Heart right ventricle (tissue), 16 donors: ENCODE results near the gene PPP4R3B. TPM values are rescaled to one million over a fixed set of nuclear protein-coding genes. Genes with fewer than 3 reads are reported as not detected.

Source experiments
- ATAC-seq, 8 donors: fragments of 200-7000 bp; cut with Tn5 transposase; one replicate each; pipeline ENCODE4 v1.9.1; 2020; ENCODE audit warnings: mild to moderate bottlenecking in 8 of 8, moderate library complexity in 8 of 8, moderate number of reproducible peaks in 1 of 8
- DNase-seq, 2 donors: peaks; one replicate each; pipeline ENCODE4 v3.0.0-alpha.2; 2020
- H3K27ac ChIP-seq, 10 donors: fragments of 200-600 bp; sonication (generic) in 2 of 10; one replicate each; pipeline versions ENCODE4 v1.5.0 to v1.8.0; 2020 to 2022; ENCODE audit warnings: mild to moderate bottlenecking in 3 of 10
- H3K27me3 ChIP-seq, 7 donors: fragments of 200-600 bp; one replicate each; pipeline ENCODE4 v1.8.0; 2021 to 2022; ENCODE audit warnings: mild to moderate bottlenecking in 2 of 7
- H3K36me3 ChIP-seq, 9 donors: fragments of 200-600 bp; sonication (generic) in 1 of 9; one replicate each; pipeline versions ENCODE4 v1.5.0 to v1.8.0; 2020 to 2022; ENCODE audit warnings: mild to moderate bottlenecking in 2 of 9
- H3K4me1 ChIP-seq, 9 donors: fragments of 200-600 bp; sonication (generic) in 1 of 9; one replicate each; pipeline versions ENCODE4 v1.5.0 to v1.8.0; 2020 to 2022; ENCODE audit warnings: mild to moderate bottlenecking in 4 of 9
- H3K4me3 ChIP-seq, 10 donors: fragments of 200-600 bp; sonication (generic) in 2 of 10; one replicate each; pipeline versions ENCODE4 v1.5.0 to v1.8.0; 2020 to 2022; ENCODE audit warnings: mild to moderate bottlenecking in 7 of 10, moderate library complexity in 2 of 10
- H3K9me3 ChIP-seq, 11 donors: fragments of 200-600 bp in 10 of 11; sonication (generic) in 2 of 11; one replicate each; pipeline versions ENCODE4 v1.5.0 to v1.8.0; 2013 to 2022; ENCODE audit warnings: mild to moderate bottlenecking in 2 of 11, control low read depth in 1 of 11, moderate library complexity in 1 of 11
- CTCF ChIP-seq, 9 donors: fragments of 200-600 bp; sonication (generic) in 2 of 9; IDR thresholded peaks; one replicate each; pipeline versions ENCODE4 v1.5.0 to v1.8.0; 2021 to 2022; ENCODE audit warnings: antibody characterized with exemption in 9 of 9, mild to moderate bottlenecking in 5 of 9, moderate library complexity in 1 of 9
- WGBS, 2 donors: extraction: QIAGEN DNeasy Blood & Tissue Kit; methylation state at CpG; one replicate each; pipeline ENCODE4 v1.1.7; 2013; ENCODE audit warnings: inconsistent platforms in 1 of 2; 5-methylcytosine and 5-hydroxymethylcytosine counted together
- intact Hi-C, 10 donors: fragments of 100-400 bp; cut with DNase I; formaldehyde crosslinking; loops; one replicate each; pipeline versions ENCODE4 v1.11.1 to v1.14.2; 2022
- long read RNA-seq, 3 donors: library from polyadenylated mRNA; unstranded; transcript quantifications; one replicate each; pipeline ENCODE4 v2.0.0, GENCODE V29; 2020 to 2021
- polyA plus RNA-seq, 2 donors: library from polyadenylated mRNA; stranded (reverse); fragments of 200-250 nt; gene quantifications; one replicate each; pipeline ENCODE4 v1.2.3, GENCODE V29; 2013
- total RNA-seq, 10 donors: library from RNA; stranded (reverse); fragmentation: NEBNext Ultra II Directional in 3 of 10; extraction: Animal tissue kit (Norgen Biotek cat#: 25700) in 3 of 10; gene quantifications; one replicate each; pipeline versions ENCODE4 v1.2.1 to v1.2.4, GENCODE V29; 2021 to 2023
- donor health status: Arrhythmogenic right ventricular cardiomyopathy.
- donor health status: ischemic (EF 13 %, LVEDD 7.1; RV severe dilation, severe dysfunction).
- donor health status: healthy with polysubstance abuse.
- donor health status: DM: no; HTN: yes; CAD: no.
- donor health status: DM: no; HTN: no; CAD: no.
- donor health status: ischemic (EF 25% LVEDD 6.9; RV normal size, moderate dysfunction).
- donor health status: ischemic (EF 25% LVEDD 5.7; RV mildly dilated, moderate dysfunction).
- donor health status: healthy.
- donor health status: DM: yes; HTN: yes; CAD: no.
- donor health status: Ischemic cardiomyopathy.
- donor health status: ischemic (EF 35%, LVEDD 5.7; RV mildly dilated, moderate dysfunction).
- donor health status: nonischemic (EF 11% LVEDD 7.7; RV severe dilation, severe dysfunction).
- donor health status: DM: yes; HTN: yes; CAD: no.
- donor health status: PGD.
- donor health status: ischemic (EF 29% LVEDD 5.4; RV normal size, mild dysfunction).
- donor health status: nonischemic (EF 23%, LVEDD 6.1; RV moderate dilation, normal function).

Gene PPP4R3B
- total RNA-seq = 10 to 100 TPM; 21.3 to 29.0 (median 25.2) TPM
- 10 to 100 TPM; 10.9 to 15.4 TPM for polyA plus RNA-seq
- long read RNA-seq, donor 1, full-length matches to known transcripts = 15 of 37 reads
- long read RNA-seq, donor 1, partial matches to known transcripts = 9 of 37 reads
- long read RNA-seq, donor 1, other reads (novel, unspliced or antisense) = 13 of 37 reads
- long read RNA-seq, donor 2, full-length matches to known transcripts = 20 of 40 reads
- long read RNA-seq, donor 2, partial matches to known transcripts = 9 of 40 reads
- long read RNA-seq, donor 2, other reads (novel, unspliced or antisense) = 11 of 40 reads
- long read RNA-seq, donor 3, full-length matches to known transcripts = 10 of 43 reads
- long read RNA-seq, donor 3, partial matches to known transcripts = 20 of 43 reads
- long read RNA-seq, donor 3, other reads (novel, unspliced or antisense) = 13 of 43 reads

DNA sequence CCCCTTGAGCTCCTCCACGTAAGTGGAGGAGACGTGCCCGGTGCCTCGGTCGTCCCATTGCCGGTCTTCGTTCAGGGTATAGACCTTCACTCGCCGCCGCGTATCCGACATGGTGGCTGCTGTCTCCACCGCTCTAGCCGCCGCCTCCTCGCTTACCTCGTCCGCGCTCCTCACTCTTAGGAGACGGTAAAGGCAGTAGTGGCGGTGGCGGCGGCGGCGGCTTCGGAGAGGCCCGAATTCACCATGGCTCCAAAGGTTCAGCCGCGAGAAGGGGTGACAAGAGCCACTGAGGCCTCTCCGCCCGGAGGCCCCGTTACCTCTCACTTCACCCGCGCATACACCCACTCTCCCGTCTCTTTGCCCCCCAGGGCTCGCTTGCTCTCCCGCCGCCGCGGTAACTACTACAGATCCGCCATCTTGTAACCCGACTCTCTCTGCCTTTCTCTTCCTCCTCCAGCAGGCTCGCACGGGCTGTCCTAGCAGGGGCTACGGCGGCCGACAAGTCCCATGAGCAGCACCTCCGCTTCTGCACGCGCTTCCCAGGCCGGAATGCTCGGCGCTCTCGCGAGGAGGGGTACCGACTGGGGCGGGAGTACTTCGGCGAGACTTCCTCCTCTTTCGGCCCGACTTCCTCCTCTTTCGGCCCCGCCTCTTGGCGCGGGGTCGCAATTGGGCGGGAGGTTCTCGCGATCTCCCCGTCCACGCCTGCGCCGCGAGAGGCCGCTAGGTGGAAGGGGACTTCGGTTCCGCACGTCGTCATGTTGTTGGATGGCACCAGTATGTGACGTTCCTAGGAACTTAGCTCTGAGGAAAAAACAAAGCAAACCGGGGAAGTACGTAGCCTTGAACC is at the start of gene PPP4R3B:
TSS of gene PPP4R3B (minus strand) at position 448 of the 850 bp plus-strand sequence. CDS start at position 111, 337 bp downstream.
- Histone ChIP-seq H3K27ac (peak within 1 kb of the TSS; percentile 89 to 100 (median 96)), H3K36me3 (peaks cover 0 to 51% (median 11%) of the 10 kb centered on the region in 9 donors), H3K27me3 (no peaks in the 10 kb centered on the region), H3K9me3 (no peaks in the 10 kb centered on the region), H3K4me1 (peaks cover 13 to 61% (median 42%) of the 10 kb centered on the region in 9 donors), H3K4me3 (peak within 1 kb of the TSS; percentile 80 to 99 (median 90))
- intact Hi-C loops = loop anchor here in 5 of 10 donors (1.0 to 10.0 kb wide), 8 partner anchors 93 to 383 kb away; partner anchors contain the start of genes CCDC88A (in 3 of the 5), CFAP36 (in 3 of the 5), CLHC1 (in 1 of the 5) and RPS27A (in 1 of the 5)
- ATAC-seq = peak; percentile 94 to 98 (median 97)
- WGBS, 2 donors = 0% methylated on average over 82 of the region's 82 CpGs
- peak; percentile 10 to 66 (median 55) for TF ChIP-seq CTCF (IDR thresholded peaks at IDR 0.05)
- peak; percentile 99 to 100 for DNase-seq

- Histone ChIP-seq H3K4me1 (no peaks in the 10 kb centered on the region), H3K27ac (no peak overlapping the region), H3K9me3 (no peaks in the 10 kb centered on the region), H3K4me3 (no peak overlapping the region), H3K36me3 (peaks cover 0 to 83% (median 23%) of the 10 kb centered on the region in 9 donors), H3K27me3 (no peaks in the 10 kb centered on the region)
- no peak for TF ChIP-seq CTCF (IDR thresholded peaks at IDR 0.05)
- ATAC-seq = no peak
- DNase-seq = no peak
- intact Hi-C loops = no loop called here
- WGBS, 2 donors = 95% methylated on average over 2 of the region's 2 CpGs
Measured at GRCh38 chr2:55653255-55653654, 35.8 kb upstream of the PPP4R3B start.

DNA sequence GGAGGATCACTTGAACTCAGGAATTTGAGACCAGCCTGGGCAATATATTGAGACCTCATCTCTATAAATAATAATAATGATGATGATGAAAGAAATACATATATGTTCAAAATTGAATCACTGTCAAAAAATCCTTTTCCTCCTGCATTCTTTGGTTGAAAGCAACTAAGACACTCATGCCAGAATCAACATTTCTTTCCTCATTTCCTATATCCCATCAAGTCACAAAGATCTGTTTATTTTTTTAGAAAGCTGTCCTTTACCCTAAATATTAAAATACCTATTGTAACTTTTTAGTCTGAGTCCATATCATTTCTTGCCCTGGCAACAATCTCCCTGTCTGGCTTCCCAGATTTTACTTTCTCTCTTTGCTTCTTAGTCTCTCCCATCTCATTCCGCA is 31.8 kb upstream of the PPP4R3B start:
- TF ChIP-seq CTCF (IDR thresholded peaks at IDR 0.05) = no peak
- H3K27me3 ChIP-seq = no peaks in the 10 kb centered on the region
- H3K4me3 ChIP-seq = no peak overlapping the region
- no peaks in the 10 kb centered on the region for H3K4me1 ChIP-seq
- ATAC-seq (no peak), DNase-seq (no peak)
- 97 to 98% methylated on average over 1 of the region's 1 CpG for WGBS, 2 donors
- peaks cover 0 to 83% (median 21%) of the 10 kb centered on the region in 9 donors for H3K36me3 ChIP-seq
- H3K9me3 ChIP-seq = no peaks in the 10 kb centered on the region
- H3K27ac ChIP-seq = no peak overlapping the region
- intact Hi-C loops = no loop called here

GRCh38 chr2:55636831-55637230 is 19.4 kb upstream of the PPP4R3B start:
- ATAC-seq = no peak
- WGBS, 2 donors = 95 to 96% methylated on average over 3 of the region's 3 CpGs

More at GRCh38 chr2:55636831-55637230, 19.4 kb upstream of the PPP4R3B start:
- H3K4me3 ChIP-seq = no peak overlapping the region
- H3K9me3 ChIP-seq = no peaks in the 10 kb centered on the region
- H3K27me3 ChIP-seq = no peaks in the 10 kb centered on the region
- H3K36me3 ChIP-seq = peaks cover 0 to 99% (median 28%) of the 10 kb centered on the region in 9 donors
- no peaks in the 10 kb centered on the region for H3K4me1 ChIP-seq
- no peak for TF ChIP-seq CTCF (IDR thresholded peaks at IDR 0.05)
- intact Hi-C loops = no loop called here
- H3K27ac ChIP-seq = no peak overlapping the region
- no peak for DNase-seq
